ENCODE results near the gene TFAP2E.
A peak's percentile ranks its signal among the peaks of the same experiment; 100 is the strongest.

The TFAP2E gene

DNA sequence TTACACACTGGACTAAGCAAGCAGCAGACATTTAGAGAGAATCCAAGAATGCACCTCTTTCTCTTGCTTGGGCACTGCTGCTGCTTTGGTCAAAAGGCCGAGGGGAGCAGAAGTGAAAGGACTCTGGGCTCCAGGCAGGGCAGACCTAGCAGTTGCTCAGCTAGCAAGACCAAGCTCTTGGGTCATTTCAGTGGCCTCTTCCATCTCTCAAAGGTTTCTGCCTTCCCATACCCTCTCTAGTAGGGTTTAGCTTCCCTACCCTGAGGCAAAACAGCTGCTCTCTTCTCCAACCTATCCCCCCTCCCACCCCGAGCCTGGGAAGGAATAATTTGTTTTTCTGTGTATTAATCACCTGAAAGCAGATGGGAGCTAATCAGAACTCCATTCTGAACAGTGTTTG lies 25.8 kb downstream of the TFAP2E start:
- DNase-seq: no peak

- DNase-seq: no peak
Measured at GRCh38 chr1:35599411-35599810, 26.3 kb downstream of the TFAP2E start.

DNA sequence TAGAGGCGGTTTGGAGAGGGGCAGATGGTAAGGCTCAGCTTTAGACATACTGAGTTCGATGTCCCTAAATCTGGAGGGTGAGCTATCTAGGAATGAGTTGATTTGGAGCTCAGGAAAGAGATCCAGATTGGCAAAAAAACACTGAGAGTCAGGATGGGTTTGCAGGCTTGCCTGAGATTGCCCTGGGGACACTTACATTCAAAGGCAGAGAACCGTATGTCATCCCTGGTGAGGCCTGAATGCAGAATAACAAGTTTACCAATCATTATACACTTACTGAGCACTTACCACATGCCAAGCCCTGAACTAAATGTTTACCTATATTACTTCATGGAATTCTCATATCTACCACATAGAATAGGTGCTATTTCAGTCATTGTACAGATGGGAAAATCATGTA lies 27.5 kb downstream of the TFAP2E start:
- DNase-seq: no peak

DNA sequence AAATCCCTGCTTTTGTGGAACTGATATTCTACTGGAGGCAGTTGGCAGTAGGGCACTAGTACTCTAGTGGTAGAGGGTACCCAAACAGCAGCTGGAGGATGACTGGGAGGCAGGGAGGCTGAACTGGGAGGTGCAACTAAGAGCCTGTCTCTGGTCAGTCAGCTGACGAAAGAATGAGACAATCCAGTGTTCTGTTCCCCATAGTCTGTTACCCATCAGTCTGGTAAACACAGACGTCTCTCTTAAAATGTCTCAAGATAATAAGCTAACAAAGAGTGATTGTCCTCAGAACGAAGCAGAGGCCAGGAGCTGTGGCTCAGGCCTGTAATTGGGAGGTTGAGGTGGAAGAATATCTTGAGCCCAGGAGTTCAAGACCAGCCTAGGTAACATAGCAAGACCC lies 30.4 kb downstream of the TFAP2E start:
- DNase-seq: no peak

DNA sequence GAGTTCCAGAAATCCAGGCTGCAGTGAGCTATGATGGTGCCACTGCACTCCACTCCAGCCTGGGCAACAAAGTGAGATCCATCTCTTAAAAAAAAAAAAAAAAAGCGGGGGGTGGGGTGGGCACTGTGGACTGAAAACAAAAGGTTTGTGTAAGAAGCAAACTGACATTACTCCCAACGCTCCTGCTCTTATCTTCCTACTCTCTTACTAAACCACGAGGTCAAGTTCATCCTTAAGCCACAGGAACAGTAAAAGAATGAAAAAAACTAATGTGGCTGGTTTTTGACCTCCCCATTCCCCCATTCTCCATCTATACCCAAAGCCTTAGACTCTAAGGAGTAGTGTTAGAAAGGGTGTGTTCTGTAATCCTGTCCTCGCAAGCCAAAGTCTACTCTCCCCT lies 30.8 kb downstream of the TFAP2E start:
- no peak for DNase-seq

- no peak for DNase-seq
Measured at GRCh38 chr1:35605071-35605866, 32.2 kb downstream of the TFAP2E start.

DNA sequence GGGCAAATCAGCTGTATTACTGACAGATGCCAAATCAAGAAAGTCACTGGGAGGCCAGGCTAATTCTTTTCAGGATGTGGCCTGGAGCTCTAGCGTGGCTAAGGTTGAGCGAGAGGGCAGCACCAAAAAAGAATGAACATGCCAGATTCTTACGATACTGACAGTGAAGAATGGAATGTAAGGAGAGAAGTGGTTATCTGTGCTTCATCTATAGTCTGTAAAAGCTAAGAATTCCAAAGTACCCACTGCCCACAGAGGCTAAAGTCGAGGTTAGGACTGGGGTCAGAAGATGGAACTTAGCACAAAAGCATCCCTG lies 32.7 kb downstream of the TFAP2E start:
- no peak for DNase-seq

- no peak for DNase-seq
Measured at GRCh38 chr1:35611655-35612054, 38.5 kb downstream of the TFAP2E start.

DNA sequence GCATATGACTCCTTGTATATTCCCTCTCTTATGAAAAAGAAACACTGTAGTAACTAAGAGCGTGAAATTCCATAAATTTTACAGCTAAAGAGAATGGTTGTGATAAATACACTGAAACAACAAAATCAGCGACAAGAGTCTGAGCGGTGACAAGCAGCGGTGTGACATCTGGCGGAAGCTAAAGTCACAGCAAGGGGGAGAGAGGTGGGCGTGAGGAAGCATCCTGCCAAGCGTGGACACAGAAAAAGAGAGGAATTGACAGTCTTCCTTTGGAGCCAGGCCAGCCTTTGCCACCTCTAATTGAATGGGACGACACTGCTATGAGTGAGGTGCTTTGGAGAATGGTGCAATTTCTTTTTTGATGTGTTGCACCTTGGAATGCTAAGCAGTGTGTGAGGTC lies 42.3 kb downstream of the TFAP2E start:
- DNase-seq: no peak

DNA sequence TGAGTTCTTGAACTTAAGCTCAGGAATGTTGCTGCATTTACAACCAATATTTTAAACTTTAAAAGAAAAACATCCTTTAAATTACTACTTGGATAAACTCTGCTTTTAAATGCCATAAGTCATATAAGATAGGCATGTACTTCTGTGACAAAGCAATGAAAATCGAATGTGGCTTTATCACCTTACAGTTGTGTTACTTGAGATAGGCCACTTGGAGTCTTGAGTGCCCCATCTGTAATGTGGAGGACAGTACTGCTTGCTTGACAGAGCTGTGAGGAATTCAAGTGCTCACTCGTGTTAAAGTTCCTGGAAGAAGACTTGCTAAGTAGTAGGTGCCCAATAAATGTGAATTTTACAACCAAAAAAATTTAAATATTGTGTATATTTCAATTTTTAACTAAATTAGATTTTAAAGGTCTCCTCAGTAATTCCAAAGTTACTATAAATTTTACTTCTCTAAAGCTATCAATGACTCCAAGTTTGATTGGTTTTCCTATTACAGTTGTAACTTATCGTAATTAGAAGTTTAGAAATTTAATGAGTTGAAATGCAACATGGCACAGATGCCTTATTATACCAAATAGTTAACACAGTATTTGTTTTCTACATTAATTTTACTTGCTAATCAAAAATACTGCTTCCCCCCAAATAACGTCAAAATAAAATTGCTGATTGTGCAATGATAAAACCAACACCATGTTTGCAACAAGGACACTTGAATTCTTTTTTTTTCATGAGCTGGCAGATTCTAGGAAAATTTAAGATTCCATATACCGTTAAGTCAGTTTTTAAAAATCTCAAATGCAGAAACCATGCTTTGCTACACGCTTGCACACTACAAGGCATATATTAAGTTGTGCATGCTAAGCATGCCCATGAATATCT lies 46.4 kb downstream of the TFAP2E start:
- no peak for DNase-seq

DNA sequence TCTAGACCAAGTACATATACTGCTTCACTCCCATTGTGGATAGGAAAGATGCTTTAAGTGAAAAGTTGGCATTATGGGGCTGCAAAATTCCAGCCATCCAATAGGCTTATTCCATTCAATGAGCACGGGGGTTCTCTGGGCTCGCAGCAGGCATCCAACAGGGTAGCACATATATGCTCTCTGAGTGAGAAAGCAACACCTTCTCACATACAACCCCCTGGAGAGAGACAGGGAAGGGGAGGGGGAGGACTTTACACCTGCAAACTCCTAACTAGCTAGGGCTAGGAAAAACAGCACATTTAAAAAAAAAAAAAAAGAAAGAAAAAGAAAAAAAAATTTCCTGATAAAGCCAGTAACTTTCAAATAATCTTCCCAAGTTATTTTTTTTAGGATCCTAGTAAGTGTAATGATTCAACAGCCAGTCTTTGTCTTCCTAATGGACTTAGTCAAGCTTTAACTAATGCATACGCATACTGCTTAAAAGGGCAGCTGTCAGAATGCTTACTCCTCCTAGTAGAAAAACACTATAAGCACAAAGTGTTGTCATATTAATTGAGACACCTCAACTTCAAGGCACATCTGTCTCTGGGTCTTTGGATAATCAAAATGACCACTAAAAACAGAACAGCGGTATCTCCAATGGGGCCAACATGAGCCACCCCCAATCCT lies 49.5 kb downstream of the TFAP2E start:
- DNase-seq: no peak

GRCh38 chr1:35623832-35624231 lies 50.7 kb downstream of the TFAP2E start:
- DNase-seq: no peak

DNA sequence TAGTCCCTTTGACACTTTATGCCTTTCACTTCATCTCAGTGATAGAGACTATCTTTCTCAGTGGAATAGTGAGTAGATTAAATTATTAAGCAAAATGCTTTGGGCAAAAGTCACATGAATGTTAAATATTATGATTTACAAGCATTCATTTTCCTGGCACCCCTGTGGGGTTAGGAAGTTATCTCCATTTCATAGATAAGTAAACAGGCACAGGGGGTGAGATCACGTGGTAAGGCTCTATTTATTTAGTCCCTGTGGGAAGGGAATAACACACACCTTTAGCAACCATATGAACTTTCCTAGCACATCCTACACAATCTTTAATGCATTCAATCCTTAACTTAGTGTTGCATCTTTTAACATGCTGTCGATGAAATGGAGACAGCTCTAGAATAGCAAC lies 55.9 kb downstream of the TFAP2E start:
- DNase-seq: no peak

GRCh38 chr1:35631396-35631795 lies 58.3 kb downstream of the TFAP2E start:
- no peak for DNase-seq

GRCh38 chr1:35633547-35633946 lies 60.4 kb downstream of the TFAP2E start:
- no peak for DNase-seq

- DNase-seq: no peak
Measured at GRCh38 chr1:35637401-35637809, 64.3 kb downstream of the TFAP2E start.

DNA sequence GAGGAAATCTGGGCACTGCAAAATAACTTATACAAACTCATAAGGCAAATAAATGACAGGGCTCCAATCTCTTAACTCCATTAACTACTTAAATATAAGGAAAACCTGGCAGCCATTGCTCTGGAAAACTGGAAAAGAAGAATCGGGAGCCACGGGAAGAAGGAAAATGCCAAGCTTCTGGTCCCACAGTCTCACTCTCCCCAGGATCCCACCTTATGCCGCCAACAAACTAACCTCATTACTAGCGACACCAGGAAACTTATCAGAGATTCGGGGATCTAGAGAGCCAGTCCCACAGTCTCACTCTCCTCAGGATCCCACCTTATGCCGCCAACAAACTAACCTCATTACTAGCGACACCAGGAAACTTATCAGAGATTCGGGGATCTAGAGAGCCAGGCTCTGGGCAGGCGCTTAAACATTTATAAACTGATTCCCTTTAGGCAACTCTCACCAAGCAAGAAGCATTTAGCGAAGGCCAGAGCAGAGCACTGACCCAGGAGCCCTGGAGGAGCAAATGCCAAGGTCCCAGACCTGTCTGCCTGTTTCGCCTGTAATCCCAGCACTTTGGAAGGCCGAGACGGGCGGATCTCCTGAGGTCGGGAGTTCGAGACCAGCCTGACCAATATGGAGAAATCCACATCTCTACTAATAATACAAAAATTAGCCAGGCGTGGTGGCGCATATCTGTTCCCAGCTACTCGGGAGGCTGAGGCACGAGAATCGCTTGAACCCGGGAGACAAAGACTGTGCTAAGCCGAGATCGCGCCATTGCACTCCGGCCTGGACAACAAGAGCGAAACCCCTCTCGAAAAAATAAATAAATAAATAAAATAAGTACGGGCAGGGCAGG lies 67.5 kb downstream of the TFAP2E start:
- no peak for DNase-seq

GRCh38 chr1:35641233-35641866 lies 68.2 kb downstream of the TFAP2E start, which contains the start of gene PSMB2:
Gene PSMB2, minus strand, starts transcription at chr1:35641526. Its CDS starts 94 bp downstream, at chr1:35641432.
- peak; percentile 95 for DNase-seq

- DNase-seq: peak; percentile 9
Measured at GRCh38 chr1:35642471-35642955, 69.4 kb downstream of the TFAP2E start.

DNA sequence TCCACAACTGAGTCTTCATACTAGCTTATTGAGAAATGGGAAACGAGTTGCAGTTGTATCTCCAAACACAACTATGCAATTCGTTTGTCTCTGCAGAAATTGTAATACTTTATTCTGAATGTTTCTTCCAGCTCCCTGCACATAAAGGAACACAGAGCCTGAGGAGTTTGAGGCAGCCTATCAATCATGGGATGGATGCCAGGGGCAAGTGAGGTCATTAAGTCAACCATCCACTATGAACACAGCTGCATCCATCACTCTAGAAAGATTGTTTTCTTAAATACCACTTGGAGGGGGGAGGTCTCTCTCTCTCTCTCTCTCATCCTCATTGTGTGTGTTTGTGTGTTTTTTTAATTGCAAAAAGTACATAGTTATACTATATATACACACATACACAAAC lies 71.1 kb downstream of the TFAP2E start:
- no peak for DNase-seq

Data from CD4-positive, alpha-beta T cell treated with Interleukin-6 for 4 hours (primary cell).